Measurements from ENCODE around the gene PAIP1.
"Not testable (repeated sequence)": the region's sequence is repeated elsewhere in the genome, so short reads cannot be mapped to it uniquely, and the experiment has no call there.

The PAIP1 gene, protein sequence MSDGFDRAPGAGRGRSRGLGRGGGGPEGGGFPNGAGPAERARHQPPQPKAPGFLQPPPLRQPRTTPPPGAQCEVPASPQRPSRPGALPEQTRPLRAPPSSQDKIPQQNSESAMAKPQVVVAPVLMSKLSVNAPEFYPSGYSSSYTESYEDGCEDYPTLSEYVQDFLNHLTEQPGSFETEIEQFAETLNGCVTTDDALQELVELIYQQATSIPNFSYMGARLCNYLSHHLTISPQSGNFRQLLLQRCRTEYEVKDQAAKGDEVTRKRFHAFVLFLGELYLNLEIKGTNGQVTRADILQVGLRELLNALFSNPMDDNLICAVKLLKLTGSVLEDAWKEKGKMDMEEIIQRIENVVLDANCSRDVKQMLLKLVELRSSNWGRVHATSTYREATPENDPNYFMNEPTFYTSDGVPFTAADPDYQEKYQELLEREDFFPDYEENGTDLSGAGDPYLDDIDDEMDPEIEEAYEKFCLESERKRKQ

DNA sequence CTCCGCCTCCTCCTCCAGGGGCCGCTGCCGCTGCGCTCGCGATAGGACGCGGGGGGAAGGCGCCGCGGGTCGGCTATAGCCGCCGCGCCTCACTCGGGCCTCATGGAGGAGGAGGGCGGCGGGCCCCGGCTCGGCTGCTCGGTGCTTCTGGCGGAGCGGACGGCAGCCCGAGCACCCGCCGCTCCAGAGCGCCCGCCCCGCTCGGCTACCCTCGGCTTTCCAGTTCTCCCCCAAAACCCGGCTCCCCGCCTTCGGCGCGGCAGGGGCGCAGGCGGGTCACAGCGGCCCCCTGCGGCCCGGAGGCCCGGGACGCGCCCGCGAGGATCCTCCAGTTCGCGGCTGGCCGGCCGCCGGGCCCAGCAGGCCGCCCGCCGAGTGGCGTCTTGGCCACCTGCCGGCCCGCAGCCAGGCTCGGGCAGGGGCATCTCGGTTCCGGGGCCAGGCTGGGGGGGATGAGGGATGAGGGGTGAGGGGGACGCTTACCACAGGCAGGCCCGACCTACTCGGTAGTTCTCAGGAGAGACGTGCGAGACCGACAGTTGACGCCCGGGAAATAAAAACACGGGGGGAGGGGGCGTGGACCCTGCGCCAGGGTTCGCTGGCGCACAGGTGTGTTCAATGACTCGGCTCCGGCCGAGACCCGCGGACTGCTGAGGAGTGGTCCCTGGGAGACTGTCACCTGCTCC, at the start of gene PAIP1:
PAIP1 (minus strand) TSS at position 221 of the 686 bp plus-strand sequence. CDS start 231 bp downstream, outside the sequence.
- DNase-seq = peak; percentile 74

DNA sequence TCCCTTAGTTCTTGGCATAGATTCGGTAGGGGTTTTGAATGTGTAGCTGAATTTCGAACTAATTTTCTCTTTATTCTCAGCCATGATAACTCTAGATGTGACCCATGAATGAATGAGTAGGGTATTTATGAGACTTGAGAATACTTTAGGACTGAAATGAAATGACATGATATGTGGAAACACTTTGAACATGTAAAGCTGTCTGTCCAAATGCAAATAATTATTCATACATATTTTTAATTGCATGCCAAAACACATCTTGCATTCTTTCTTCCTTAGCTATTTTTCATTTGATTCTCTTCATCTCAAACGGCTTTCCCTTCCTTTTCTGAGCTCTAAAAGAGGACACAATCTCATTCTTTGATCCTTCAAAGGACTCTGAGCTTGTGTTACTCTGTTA, 49.5 kb upstream of the PAIP1 start:
- no peak for DNase-seq

DNA sequence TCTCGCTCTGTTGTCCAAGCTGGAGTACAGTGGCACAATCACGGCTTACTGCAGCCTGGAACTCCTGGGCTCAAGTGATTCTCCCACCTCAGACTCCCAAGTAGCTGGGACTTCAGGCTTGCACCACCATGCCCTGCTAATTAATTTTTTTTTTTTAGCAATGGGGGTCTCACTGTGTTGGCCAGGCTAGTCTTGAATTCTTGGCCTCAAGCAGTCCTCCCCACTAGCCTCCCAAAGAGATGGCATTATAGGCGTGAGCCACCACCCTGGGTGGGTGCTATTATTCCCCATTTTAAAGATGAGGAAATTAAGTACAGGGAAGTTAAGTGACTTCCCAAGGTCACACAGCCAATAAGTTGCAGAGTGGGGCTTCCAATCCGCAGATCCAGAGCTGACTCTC, 47.8 kb upstream of the PAIP1 start:
- DNase-seq = no peak

DNA sequence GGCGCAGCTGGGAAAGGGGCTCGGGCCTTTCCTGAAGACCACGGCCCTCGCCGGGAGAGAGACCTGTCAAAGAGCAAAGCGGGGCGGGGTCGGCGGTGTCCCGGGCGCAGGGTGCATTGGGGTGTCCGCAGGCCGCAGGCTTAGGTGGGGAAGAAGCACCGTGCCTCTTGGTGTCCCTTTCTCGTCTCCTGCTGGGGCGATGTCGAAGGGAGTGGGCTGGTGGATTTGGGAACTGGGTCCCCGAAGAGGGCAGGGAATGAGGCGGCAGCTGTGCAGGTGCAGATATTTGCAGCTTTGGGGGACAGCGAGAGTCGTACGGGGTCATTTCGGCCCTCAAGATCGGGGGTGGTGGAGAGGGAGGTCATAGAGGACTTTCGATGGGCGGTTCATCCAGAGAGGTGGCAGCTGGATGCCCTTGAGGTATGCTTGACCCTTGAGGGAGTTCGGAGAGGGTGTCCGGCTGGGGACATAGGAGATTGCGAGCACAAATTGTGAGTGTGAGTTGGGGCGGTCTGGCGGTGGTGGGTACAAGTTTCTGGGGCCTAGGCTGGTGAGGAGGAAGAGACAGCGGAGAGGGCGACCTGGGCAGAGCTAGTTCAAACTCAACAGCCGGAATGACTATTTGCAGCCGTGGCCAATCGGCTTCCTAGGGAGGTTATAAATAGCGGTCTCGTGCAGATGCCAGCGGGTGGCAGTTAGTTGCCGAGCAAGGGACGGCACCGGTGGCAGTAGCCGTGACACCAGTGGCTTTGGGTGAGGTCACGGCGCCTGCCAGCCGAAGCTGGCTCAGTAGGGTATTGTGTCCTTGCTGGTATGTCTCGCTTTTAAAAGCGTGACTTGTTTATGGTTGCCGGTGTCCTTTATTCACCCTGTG, 46.7 kb upstream of the PAIP1 start:
- DNase-seq = peak; percentile 53 to 58

DNA sequence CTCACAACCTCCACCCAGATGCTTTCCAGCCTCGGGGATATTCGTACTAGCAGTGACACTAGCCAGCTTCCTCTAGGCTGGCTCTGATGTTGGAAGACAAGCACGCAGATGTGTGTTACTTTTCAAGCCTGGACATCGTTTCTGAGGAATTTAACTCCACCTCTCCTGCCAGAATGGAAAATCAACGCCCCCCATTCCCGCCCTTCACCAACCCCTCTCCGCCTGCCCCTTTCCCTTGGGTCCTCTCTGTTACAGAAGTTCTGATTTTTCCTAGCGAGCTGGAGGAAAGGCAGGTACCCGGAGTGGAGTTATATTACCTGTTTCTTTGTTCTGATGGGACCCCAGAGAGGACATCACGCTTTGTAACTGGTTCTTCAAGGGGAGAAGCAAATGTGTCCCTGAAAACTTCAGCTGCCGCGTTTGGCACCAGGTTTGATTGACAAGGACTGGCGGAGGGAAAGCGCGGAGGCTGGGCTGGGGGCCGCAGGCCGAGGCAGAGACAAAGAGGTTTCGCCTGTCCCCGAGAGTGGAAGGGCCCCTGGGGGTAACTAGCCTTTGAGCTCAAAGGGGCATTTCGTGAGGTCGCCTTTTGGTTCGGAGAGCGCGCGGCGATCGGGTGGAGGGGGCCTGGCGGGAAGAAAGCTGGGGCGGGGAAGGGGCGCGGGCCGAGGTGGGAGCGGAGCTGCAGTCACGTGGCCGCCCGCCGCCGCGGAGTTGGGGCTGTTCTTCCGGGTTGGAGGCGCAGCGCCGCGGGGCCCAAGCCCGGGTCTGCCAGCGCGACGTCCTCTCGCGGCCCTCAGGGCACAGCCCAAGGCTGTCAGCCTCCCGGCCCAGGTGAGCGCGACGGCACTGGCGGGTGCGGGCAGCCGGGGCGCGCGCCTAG, 45.8 kb upstream of the PAIP1 start, which contains the start of gene NNT:
NNT (plus strand) TSS at position 720 of the 883 bp plus-strand sequence. CDS start 6,016 bp downstream, outside the sequence.
- DNase-seq = peak; percentile 70 to 73

DNA sequence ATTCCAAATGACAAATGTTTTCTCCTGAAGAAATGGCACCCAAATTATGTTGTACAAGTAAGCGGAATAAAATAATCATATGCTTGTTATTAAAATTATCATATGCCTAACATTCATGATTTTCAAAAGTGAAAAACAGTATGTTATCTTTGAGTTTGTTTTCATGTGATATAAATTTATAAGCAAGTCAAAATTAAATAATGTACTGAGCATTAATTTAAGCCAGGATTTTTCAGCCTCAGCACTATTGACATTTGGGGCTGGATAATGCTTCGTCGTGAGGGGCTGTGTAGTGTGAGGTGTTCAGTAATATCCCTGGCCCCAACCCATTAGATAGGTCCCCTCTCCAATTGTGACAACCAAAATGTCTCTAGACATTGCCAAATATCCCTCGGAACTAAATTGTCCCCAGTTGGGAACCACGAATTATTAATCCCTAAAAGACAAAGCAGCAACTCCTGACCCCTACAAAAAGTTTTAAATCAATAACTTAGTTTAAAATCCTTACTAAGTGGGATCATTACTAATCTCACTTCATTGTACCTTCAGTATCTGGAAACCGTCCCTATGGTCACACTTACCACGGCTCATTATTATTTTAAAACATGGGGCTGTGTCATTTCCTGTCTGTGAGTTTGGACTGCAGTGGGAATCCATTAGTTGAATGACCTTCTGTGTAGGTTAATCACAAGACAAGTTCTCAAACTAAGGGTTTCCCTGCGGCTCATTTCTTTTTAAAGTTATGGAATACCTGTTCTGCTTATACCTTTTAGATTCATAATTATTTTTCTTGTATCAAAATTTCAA, 44.8 kb upstream of the PAIP1 start:
- DNase-seq = no peak

DNA sequence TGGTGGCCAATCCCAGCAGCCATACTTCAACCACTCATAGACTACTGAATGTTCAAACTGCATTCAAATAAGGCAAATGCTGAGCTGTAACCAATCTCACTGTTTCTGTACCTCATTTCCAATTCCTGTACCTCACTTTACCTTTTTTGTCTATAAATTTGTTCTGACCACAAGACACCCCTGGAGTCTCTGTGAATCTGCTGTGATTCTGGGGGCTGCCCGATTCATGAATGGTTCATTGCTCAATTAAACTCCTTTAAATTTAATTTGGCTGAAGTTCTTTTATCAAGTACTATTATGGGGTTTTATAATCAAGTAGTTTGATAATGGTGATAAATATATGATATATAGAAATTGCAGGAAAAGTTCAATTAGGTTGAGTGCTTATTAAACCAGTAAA, 42.0 kb upstream of the PAIP1 start:
- not testable (repeated sequence) for DNase-seq

DNA sequence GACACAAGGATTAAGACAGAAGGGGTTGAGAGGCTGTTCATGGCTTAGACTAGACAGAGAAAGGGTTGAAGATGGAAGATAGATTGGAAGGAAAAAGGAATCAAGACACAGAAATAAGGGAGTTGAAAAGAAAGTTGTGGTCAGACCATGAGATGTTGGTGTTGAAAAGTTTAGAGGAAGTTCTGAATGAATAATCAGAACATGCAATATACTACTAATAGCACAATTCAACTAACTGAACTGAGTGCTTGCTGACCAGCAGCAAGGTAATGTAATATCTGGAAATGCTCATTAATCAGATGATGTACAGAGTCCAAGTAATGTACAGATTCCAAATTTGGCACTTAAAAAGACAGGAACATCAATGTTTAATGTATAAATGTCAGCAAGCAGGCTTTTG, 35.5 kb upstream of the PAIP1 start:
- no peak for DNase-seq

DNA sequence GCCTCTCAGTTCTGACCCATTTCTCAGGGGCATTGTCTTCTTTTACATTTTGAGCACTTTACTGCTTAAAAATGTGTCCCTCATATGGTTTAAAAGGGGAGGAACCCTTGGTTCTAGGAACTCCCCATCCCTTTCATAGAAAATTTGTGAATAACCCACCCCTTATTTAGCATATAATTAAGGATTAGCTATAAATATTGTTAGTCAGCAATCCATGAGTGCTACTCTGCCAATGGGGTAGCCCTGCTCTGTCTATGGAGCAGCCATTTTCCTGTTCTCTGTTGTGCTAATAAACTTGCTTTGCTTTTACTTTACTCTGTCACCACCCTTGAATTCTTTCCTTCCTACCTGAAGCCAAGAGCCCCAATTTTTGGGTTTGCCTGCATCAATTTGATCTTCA, 33.8 kb upstream of the PAIP1 start:
- DNase-seq = no peak

DNA sequence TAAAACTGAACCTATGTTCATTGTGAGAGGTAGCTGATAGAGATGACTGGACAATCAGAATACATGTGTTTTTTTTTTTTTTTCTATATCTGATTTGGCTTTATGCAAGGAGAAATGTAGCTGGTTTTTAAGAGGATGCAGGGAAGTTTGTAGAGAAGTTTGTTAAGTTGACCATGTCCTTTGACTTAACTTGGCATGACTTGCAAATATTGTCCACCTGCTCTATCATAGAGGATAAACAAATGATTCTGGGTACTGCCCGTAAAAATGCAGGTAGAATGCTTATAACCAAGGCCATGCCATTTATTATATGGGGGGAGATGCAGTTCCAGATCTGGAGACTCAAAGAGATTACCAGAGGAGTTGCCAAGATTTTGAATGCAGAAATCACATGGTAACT, 32.4 kb upstream of the PAIP1 start:
- no peak for DNase-seq

DNA sequence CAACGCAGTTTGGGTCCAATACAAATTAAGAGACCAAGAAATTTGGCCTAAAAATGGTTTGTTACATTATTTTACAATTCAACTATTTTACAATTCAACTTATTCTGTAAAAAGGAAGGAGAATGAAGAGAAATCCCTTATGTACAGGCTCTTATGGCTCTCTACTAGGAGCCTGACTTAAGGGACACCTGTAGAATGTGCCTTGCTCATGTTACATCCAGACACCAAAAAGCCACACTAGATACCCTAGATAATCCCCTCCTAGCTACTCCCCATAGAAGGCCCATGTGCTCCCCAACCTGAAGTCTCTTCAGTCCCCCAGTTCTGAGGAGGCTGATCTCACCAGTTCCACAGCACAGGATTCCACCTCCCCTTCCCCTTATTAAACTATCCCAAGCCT, 32.0 kb upstream of the PAIP1 start:
- DNase-seq = no peak

DNA sequence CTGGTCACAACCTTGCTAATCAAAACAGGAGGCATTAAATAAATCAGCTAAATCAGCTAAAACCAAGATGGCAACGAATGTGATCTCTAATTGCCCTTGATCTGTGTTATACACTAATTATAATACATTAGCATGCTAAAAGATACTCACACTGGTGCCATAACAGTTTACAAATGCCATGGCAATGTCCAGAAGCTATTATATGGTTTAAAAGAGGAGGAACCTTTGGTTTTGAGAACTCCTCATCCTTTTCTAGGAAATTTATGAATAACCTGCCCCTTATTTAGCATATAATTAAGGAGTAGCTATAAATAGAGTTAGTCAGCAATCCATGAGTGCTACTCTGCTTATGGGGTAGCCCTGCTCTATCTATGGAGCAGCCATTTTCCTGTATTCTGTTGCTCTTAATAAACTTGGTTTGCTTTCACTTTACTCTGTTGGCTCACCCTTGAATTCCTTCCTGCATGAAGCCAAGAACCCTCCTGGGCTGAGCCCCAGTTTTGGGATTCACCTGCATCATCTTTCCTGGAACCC, 27.4 kb upstream of the PAIP1 start:
- no peak for DNase-seq

DNA sequence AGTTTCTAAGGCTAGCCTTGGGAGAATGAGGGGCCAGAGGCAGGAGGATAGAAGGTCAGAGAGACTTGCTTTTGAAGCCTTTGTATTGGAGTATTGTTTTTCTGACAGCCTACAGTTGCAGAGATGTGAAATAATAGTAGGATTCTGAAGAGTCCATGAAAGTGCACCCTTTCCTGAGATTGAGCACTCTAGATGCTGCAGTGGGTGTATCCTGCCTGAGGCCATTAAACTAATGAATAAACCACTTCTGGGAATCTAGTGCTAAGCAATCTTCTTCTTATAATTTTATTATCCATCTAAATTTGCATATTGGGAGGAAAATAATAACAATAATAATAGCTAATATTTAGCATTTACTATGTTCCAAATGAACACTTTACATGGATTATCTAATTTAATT, 26.8 kb upstream of the PAIP1 start:
- DNase-seq = no peak

DNA sequence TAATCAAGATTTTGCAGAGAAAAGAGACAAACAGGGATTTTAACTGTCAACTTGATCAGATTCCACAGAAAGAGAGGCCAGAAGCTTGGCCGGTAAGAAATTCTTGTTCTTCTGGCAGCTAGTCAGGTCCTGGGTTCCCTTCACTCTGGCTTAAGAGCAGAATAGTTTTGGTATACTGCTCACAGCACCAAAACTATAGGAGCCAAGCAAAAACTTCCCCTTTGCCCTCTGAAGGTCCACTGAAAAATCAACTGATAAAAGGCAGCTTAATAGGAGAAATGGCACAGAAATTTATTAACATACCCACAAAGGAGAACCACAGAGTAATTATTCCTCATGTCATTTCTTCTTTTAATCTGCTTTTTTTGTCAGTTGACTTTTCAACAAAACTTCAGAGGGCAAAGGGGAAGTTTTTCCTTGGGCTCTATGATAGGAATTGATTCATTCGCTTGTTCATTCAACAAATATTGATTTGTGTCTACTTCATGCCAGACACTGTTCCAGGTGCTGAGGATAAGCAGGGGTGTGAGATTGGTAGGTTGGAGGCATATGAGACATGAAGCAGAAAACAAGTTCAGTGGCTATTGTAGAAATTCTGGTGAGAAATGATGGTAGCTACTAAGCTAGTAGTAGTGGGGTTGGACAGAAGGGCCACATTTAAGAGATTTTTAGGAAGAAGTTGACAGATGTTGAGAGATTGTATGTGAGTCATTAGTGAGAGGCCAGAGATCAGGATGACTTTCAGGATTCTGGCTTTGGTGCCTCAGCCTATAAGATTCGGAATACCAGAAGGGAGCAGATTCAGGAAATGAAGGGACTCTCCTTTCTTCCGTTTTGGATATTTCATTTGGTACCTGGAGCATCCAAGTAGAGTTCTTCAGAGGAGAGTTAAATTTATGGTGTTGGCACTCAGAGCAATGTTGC, 25.5 kb upstream of the PAIP1 start:
- no peak for DNase-seq

DNA sequence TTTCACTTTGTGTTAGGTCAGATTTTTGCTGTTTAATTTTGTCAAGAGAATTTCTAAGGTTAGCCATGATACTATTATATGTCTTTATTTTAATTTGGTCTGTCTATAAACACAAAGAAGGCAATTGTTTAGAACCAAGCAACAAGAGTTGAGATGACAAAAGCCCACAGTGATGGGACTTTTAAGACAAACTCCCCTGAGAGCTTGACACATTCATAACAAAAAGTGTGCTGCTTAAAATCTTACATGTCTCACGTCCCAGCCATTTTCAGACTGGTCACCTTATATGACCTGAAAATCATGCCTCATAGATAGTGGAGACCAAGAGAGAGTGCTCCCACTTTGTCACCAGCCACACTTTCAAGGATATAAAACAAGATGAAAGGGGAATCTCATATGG, 24.5 kb upstream of the PAIP1 start:
- no peak for DNase-seq

DNA sequence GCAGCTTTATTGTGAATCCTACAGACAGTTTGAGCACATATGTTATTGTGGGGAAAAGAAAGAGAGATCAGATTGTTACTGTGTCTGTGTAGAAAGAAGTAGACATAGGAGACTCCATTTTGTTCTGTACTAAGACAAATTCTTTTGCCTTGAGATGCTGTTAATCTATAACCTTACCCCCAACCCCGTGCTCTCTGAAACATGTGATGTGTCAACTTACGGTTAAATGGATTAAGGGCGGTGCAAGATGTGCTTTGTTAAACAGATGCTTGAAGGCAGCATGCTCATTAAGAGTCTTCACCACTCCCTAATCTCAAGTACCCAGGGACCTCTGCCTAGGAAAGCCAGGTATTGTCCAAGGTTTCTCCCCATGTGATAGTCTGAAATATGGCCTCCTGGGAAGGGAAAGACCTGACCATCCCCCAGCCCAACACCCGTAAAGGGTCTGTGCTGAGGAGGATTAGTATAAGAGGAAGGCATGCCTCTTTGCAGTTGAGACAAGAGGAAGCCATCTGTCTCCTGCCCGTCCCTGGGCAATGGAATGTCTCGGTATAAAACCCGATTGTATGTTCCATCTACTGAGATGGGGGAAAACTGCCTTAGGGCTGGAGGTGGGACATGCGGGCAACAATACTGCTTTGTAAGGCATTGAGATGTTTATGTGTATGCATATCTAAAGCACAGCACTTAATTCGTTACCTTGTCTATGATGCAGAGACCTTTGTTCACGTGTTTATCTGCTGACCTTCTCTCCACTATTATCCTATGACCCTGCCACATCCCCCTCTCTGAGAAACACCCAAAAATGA, 23.7 kb upstream of the PAIP1 start:
- DNase-seq = not testable (repeated sequence)

DNA sequence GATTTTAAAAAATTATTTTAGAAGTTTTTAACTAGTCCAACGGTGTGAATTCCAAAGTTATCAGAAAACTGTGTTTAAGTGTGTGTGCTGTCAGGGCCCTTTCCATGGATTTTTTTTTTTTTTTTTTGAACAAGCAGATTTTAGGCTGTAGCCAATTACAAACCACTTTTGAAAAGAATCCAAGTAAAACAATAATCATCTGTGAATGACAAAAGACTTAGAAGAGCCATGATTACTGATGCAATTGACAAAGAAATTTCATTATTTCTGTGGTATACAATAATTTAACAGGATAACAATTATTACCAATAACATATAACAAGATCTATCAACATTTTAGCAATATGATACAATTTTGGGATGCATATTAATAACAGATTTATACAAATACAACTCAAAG, 16.2 kb upstream of the PAIP1 start:
- no peak for DNase-seq

DNA sequence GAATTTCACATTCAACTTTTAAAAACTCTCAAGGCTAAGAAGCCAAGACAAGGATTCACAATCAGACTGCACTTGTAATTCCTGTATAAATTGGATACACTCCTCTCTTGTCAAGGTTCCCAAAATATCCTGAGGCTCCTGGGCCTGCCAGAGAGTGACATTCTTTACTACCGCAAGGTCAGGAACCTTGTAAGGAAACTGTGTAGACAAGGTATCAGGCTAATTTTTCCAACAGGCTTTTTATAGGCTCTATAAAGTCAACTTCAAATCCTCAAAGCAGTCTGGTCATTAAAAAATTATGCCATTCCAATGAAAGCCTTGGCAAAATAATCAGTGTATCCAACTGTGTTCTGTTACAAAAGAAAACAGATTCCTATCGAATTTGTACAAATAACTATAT, 15.5 kb upstream of the PAIP1 start:
- DNase-seq = no peak

DNA sequence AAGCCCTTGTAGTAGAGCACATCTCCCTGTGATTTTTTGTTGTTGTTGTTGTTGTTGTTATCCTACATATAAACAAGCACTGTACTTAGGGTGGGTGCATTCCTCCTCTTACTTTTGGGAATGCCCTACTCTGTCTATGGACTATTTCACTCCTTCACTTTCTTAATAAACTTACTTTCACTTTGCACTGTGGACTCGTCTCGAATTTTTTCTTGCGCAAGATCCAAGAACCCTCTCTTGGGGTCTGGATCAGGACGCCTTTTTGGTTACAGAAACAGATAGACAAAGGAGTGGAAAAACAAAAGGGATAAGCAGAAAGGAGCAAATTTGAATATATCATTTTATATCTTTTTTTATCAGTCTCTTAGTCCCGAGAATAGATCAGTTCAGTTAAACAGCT, 14.4 kb upstream of the PAIP1 start:
- no peak for DNase-seq

All from stimulated activated CD4-positive, alpha-beta T cell treated with anti-CD3 and anti-CD28 coated beads, Interleukin-2, amount 100 ng/mL, for 48 hours (primary cell).